Esophagus mucosa (tissue), 1 donor: ENCODE data around the gene TMEM200A. TPM values are rescaled to one million over a fixed set of nuclear protein-coding genes. Genes with fewer than 3 reads are reported as not detected.

Experiments
- ATAC-seq: fragments of 200-7000 bp; cut with Tn5 transposase; one replicate; pipeline ENCODE4 v1.9.1; 2020
- total RNA-seq: library from RNA; stranded (reverse); gene quantifications from one replicate; pipeline ENCODE4 v1.2.4, GENCODE V29; 2023
- donor health status: DM: yes; HTN: yes; CAD: no.

The TMEM200A gene
- total RNA-seq, 1 donor from 2014 or later, result 0.16 TPM

DNA sequence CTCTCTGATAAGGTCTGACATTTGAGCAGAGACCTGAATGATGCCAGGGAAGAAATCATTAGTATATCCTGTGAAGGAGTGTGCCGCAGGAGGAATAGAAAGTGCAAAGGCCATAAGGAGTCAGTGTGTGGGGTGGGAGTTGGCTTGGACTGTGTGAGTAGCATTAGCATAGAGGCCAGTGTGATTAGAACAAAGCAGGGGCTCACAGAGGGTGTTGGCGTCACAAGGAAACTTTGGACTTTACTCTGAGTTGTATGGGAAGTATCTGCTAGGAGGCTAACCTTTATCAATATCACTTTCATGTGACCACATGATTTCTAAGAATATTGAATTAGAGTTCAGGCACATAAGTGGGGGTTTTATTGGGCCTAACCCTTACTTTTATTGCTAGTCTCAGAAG is 12.1 kb downstream of the TMEM200A start:
- ATAC-seq, result no peak

- ATAC-seq, result no peak
Observed at GRCh38 chr6:130379223-130379622, 13.4 kb downstream of the TMEM200A start.

DNA sequence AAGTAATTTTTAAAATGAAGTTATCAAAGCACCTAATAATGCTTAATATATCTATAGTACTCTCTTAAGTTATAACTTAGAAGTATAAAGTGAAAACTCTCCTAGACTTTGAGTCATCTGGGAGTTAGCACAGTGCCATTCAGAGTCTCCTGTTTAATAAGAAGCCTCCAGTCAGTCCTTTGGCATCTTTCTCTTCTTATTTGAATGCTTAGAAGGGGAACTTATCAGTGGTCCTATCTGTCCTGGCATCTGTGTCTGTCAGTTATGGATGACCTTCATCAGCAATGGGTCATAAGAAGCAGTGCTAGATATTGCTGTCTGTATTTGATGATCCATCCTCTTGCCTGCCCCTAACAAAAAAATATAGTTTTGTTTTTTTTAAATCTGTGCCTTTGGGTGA is 15.2 kb downstream of the TMEM200A start:
- no peak for ATAC-seq

DNA sequence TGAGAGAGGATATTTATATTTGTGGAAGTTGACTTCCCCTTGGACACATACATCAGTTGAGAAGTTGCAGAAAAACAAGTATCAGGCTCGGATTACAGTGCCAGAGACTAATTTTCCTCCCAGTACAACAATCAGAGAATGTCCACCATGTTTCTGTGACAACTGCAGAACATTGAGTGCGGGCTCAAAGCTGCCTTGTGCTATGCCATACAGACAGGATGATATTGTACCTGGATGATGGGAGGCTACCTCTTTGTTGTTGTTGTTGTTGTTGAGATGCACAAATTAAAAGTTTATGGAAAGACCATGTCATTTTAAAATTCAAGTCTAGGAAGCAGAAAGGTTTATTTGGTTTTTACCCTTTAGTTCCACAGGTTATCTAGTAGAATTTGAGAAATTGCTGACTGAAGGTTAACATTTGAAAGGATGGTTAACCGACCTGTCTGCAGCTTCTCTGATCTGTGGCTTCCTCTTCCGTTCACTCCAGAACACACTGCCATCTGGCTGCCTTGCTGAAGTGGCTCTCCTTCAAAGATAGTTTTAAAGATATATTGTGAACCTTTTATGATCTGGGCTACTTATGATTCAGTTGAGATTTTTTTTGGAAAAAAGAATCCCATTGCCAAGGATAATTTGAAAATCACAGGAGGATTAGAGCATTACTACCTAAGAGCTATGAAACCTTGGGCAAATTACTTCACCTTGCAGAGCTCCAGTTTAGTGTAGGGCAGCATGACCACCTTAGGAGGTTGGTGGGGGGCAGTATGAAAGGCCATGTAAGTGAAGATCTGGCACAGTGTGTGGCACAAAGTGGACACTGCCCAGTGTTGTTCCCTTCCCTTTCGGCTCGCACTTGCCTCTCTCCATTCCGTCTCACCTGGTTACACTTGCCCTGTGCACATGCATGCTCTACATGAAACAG is 15.9 kb downstream of the TMEM200A start:
- ATAC-seq, result no peak

DNA sequence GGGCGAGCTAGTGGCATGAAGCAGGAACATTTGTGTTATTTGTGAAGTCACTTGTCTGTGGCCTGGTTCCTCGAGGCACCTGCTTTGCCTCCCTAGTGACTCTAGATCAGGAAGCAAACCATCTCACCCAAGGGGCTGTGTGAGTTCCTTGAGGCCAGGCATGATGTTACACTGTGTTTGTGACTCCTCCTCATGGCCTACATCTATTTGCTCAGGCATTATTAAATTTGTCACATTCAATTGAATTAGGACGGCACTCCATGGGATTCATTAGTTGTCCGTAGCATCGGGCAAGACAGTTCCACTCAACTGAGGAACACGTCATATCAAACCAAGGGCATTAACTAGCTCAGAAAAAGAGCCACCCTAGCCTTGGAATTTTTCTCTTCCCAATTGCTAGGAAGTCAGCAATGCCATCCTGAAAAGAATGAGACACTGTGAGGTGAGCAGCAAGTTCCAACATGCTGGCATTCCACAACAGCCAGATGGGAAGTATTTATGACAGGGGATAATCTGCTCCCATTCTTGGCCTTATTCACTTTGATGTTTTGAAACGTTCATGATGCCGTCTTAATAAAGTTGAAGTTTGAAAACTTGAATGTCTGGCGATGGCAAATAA is 17.2 kb downstream of the TMEM200A start:
- ATAC-seq, result no peak

- no peak for ATAC-seq
Observed at GRCh38 chr6:130385064-130385695, 19.4 kb downstream of the TMEM200A start.

- no peak for ATAC-seq
Observed at GRCh38 chr6:130389142-130389541, 23.3 kb downstream of the TMEM200A start.

DNA sequence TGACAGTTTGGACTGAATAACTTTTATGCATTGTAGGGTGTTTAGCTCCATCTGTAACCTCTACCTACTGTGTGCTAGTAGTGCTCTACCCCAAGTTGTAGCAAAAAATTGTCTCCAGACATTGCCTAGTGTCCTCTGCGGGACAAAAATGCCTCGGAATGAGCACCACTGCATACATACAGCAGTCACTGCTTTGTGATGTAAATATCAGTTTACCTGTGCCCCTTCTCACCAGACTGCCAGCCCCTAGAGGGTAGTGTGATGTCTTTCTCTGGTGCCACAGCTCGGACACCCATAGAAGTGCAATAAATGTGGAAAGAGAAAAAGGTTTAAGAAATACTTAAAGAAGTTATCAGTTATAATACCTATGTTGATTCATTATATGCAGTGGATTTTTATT is 25.1 kb downstream of the TMEM200A start:
- no peak for ATAC-seq

- no peak for ATAC-seq
Observed at GRCh38 chr6:130393306-130393705, 27.5 kb downstream of the TMEM200A start.

DNA sequence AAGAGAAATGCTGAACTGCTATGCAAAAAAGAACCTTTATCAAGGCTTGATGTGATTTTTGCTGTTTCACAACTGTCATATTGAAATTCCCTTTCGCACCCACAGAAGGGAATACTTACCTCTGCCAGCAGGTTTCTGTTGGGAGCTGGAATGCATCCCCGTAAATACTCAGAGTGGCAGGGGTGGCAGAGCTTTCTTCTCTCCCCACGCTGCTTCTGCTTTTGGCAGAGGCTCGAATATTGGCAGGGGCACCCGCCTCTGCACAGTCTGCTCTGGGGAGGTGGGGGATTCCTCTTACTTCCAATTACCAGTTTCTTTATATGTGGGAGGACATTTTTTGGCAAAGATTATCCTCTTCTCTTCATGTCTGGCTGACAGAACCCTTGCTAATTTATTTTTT is 28.4 kb downstream of the TMEM200A start:
- no peak for ATAC-seq

DNA sequence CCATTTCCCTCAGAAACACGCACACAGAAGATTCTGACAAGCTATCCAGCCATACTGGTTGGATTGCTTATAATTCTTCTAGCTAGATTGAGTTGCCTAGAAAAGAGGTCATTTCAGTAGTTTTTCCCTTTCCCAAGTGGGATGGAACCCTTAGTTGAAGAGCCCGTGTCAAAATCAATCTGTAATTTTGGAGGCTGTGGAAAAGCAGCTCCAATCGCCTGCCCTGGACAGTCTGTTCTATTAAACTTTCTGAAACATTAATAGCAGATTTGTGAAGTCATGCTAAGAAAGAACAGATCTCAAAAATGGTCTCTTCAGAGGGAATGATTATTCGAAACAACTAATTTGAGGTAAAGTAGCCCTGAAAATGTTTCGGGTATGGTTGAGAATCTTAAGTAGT is 29.3 kb downstream of the TMEM200A start:
- ATAC-seq, result no peak

DNA sequence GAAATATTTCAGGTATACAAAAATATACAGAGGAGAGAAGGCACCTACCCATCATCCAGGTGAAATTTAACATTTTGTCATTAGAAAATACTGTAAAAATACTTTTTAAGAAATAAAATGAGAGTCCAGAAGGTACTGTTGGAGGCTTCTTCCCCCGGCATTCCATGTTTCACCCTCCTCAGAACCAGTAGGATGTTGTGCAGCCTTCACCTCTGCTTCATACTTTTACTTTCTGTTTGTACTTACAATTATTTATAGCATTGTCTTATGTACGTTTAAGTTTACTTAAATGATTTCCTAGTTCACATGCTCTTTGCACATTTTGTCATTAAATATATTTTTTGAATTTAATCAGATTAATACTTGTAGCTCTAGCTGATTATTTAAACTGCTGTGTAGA is 30.9 kb downstream of the TMEM200A start:
- ATAC-seq, result no peak

DNA sequence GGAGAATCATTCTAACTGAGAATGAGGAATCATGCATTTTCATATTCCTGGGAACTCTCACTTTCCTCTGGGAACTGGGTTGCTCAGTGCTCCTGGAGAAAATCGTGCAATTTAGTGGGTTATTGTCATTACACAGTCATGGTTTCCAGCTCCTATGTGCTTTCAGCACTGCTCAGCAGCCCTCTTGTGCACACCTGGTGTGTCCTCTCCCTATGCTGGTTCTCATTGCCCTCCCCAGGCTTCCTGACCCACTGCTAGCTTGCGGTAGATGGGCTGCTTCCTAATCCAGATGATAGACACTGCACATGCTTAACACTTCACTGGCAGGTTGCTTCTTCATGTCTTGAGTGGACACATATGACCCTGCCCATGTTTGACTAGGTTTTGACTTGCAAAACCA is 39.7 kb downstream of the TMEM200A start:
- ATAC-seq, result no peak

GRCh38 chr6:130407032-130407431 is 41.2 kb downstream of the TMEM200A start:
- ATAC-seq, result no peak

- no peak for ATAC-seq
Observed at GRCh38 chr6:130409418-130410100, 43.7 kb downstream of the TMEM200A start.

- no peak for ATAC-seq
Observed at GRCh38 chr6:130411481-130411880, 45.7 kb downstream of the TMEM200A start.

- ATAC-seq, result no peak
Observed at GRCh38 chr6:130412556-130413290, 46.9 kb downstream of the TMEM200A start.

DNA sequence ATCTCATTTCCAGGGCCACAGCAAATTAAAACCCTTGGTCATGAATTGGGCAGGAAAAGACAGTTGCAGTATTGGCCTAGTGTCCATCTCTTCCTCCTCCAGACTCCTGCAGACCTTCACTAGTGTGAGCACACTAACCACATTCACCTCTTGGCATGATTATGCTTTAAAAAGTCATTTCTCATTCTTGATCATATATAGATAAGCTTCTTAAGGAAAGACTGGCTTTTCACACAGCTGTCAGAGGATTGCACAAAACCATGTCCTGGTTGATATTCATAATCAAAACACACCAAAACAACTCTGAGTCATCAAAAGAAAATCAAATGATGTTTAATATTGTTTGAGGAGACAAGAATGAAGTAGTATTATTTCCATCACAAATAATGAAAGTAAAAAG is 52.1 kb downstream of the TMEM200A start:
- ATAC-seq, result no peak

- ATAC-seq, result no peak
Observed at GRCh38 chr6:130420911-130421310, 55.1 kb downstream of the TMEM200A start.

DNA sequence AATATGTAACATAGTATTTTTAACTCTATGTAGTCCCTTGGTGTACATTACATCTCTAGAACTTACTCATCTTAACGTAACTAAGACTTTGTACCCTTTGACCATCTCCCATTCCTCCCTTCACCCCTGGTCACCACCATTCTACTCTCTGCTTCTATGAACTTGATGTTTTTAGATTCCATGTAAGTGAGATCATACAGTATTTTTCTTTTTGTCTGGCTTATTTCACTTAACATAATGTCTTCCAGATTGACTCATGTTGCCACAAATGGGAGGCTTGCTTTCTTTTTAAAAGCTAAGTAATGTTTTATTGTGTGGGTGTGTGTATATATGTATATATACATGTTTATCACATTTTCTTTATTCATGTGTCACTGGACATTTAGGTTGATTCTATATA is 55.8 kb downstream of the TMEM200A start:
- ATAC-seq, result no peak

DNA sequence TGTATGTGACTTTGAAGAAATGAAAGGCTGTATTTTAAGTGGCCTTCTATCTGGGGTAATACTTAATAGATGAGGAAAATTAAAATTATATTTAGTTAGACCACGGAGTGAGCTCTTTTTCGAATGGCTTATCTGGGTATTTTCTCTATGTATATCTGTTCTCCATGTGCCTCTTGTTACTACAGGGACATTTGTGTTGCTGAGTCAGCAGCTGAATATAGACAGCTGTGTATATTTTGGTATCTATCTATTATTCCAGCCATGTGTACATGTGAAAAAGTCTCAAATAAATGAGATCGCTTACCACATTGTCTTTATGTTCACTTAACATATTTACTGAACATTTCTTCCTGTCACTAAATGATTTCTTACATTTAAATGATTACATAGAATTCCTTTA is 57.2 kb downstream of the TMEM200A start:
- no peak for ATAC-seq

DNA sequence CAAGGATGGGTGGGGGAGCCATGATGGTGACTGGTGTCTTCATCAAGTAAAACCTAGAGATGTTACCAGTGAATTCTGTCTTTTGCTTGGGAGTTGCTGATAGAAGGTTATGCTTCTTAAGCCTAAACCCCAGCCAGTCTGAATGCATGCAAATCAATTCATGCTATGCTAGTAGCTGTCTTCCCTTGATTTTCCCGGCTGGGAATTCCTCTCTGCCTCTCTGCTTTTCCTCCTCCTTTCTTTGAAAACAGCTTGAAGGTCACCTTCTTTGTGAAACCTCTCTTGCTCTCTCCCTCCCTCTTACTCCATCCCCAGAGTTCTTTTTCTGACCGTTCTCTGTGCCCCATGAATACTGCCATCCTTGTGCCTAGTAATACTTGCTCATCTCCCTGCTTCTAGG is 58.9 kb downstream of the TMEM200A start:
- no peak for ATAC-seq
